WTC11 (cell line): ENCODE data around the gene CRKL. TPM values are rescaled to one million over a fixed set of nuclear protein-coding genes. Genes with fewer than 3 reads are reported as not detected.

ENCODE experiments used
- ATAC-seq: fragments of 200-7000 bp; cut with Tn5 transposase; 2 replicates; pipeline ENCODE4 v1.10.0; 2021; ENCODE audit warnings: mild to moderate bottlenecking, moderate library complexity
- CTCF ChIA-PET: fragments of 300-600 bp; sonication (Branson Sonifier 250); formaldehyde crosslinking; loops from one replicate; lab custom pipeline; 2021; ENCODE audit warnings: antibody characterized with exemption; lab: Charles Lee
- POLR2A ChIA-PET: fragments of 350-600 bp; sonication (Branson Sonifier 250); formaldehyde crosslinking; loops from one replicate; lab custom pipeline; 2021; ENCODE audit warnings: antibody characterized with exemption; lab: Charles Lee
- DNase-seq: peaks from one replicate; pipeline ENCODE4 v3.0.0; 2021; ENCODE audit warnings: low spot score
- H3K27ac Mint-ChIP-seq: 2 replicates; pipeline ENCODE4 v1.8.0; 2021; ENCODE audit warnings: mixed read lengths
- H3K27me3 Mint-ChIP-seq: 2 replicates; pipeline ENCODE4 v1.8.0; 2021; ENCODE audit warnings: low read depth, mild to moderate bottlenecking, moderate library complexity, mixed read lengths
- H3K36me3 Mint-ChIP-seq: 2 replicates; pipeline ENCODE4 v1.8.0; 2021; ENCODE audit warnings: mixed read lengths
- H3K4me1 Mint-ChIP-seq: 2 replicates; pipeline ENCODE4 v1.8.0; 2022; ENCODE audit warnings: mixed read lengths
- H3K4me3 Mint-ChIP-seq: 2 replicates; pipeline ENCODE4 v1.8.0; 2021; ENCODE audit warnings: mild to moderate bottlenecking, moderate library complexity, mixed read lengths
- H3K9me3 Mint-ChIP-seq: 2 replicates; pipeline ENCODE4 v1.8.0; 2021; ENCODE audit warnings: mixed read lengths
- JUN ChIP-seq: sonication (generic); formaldehyde crosslinking; IDR thresholded peaks from 2 replicates; pipeline ENCODE4 v1.8.0; 2023; ENCODE audit warnings: mild to moderate bottlenecking, missing genetic modification reagents
- ZNF219 ChIP-seq: sonication (generic); formaldehyde crosslinking; IDR thresholded peaks from 2 replicates; pipeline ENCODE4 v1.8.0; 2023; ENCODE audit warnings: missing genetic modification reagents, mild to moderate bottlenecking, borderline replicate concordance
- ZNF317 ChIP-seq: sonication (generic); formaldehyde crosslinking; IDR thresholded peaks from 2 replicates; pipeline ENCODE4 v1.8.1; 2023; ENCODE audit warnings: low read depth, mild to moderate bottlenecking, moderate library complexity, missing genetic modification reagents, borderline replicate concordance
- total RNA-seq: library from RNA; stranded (reverse); gene quantifications from 3 replicates; pipeline ENCODE4 v1.2.3, GENCODE V29; 2021
- TF ChIP-seq, protein P1 (sequence below): sonication (generic); formaldehyde crosslinking; IDR thresholded peaks from 2 replicates; pipeline ENCODE4 v1.8.0; 2022; ENCODE audit warnings: mild to moderate bottlenecking, missing genetic modification reagents
- TF ChIP-seq, protein P2 (sequence below): sonication (generic); formaldehyde crosslinking; IDR thresholded peaks from 2 replicates; pipeline ENCODE4 v1.8.0; 2022; ENCODE audit warnings: mild to moderate bottlenecking, missing genetic modification reagents
- TF ChIP-seq, protein P3 (sequence below): sonication (generic); formaldehyde crosslinking; conservative IDR thresholded peaks from 2 replicates; pipeline ENCODE4 v1.8.1; 2023; ENCODE audit warnings: mild to moderate bottlenecking, low read depth, missing genetic modification reagents, moderate library complexity
- TF ChIP-seq, protein P4 (sequence below): sonication (generic); formaldehyde crosslinking; IDR thresholded peaks from 2 replicates; pipeline ENCODE4 v1.8.1; 2023; ENCODE audit warnings: mild to moderate bottlenecking, missing genetic modification reagents
- TF ChIP-seq, protein P5 (sequence below): fragments of 250-450 bp; sonication (Bioruptor Pico); IDR thresholded peaks from 2 replicates; pipeline ENCODE4 v1.9.0; 2021; ENCODE audit warnings: moderate library complexity, mild to moderate bottlenecking, inconsistent platforms, borderline replicate concordance
- TF ChIP-seq, protein P6 (sequence below): sonication (generic); formaldehyde crosslinking; IDR thresholded peaks from 2 replicates; pipeline ENCODE4 v1.8.1; 2022; ENCODE audit warnings: mild to moderate bottlenecking, missing genetic modification reagents, moderate library complexity, borderline replicate concordance
- TF ChIP-seq, protein P7 (sequence below): sonication (generic); formaldehyde crosslinking; IDR thresholded peaks from 2 replicates; pipeline ENCODE4 v1.8.1; 2023; ENCODE audit warnings: mild to moderate bottlenecking, missing genetic modification reagents
- TF ChIP-seq, protein P8 (sequence below): fragments of 250-450 bp; sonication (Bioruptor Pico); IDR thresholded peaks from 2 replicates; pipeline ENCODE4 v1.8.0; 2021; ENCODE audit warnings: mild to moderate bottlenecking
- TF ChIP-seq, protein P9 (sequence below): sonication (generic); formaldehyde crosslinking; IDR thresholded peaks from 2 replicates; pipeline ENCODE4 v1.8.0; 2022; ENCODE audit warnings: mild to moderate bottlenecking, missing genetic modification reagents
- TF ChIP-seq, protein P10 (sequence below): fragments of 250-450 bp; sonication (Bioruptor Pico); IDR thresholded peaks from 2 replicates; pipeline ENCODE4 v1.9.0; 2021; ENCODE audit warnings: mild to moderate bottlenecking
- TF ChIP-seq, protein P11 (sequence below): sonication (generic); formaldehyde crosslinking; conservative IDR thresholded peaks from 2 replicates; pipeline ENCODE4 v1.8.1; 2022; ENCODE audit warnings: mild to moderate bottlenecking, missing genetic modification reagents

The CRKL gene
- total RNA-seq, 1 experiment from 2014 or later = 114 TPM

DNA sequence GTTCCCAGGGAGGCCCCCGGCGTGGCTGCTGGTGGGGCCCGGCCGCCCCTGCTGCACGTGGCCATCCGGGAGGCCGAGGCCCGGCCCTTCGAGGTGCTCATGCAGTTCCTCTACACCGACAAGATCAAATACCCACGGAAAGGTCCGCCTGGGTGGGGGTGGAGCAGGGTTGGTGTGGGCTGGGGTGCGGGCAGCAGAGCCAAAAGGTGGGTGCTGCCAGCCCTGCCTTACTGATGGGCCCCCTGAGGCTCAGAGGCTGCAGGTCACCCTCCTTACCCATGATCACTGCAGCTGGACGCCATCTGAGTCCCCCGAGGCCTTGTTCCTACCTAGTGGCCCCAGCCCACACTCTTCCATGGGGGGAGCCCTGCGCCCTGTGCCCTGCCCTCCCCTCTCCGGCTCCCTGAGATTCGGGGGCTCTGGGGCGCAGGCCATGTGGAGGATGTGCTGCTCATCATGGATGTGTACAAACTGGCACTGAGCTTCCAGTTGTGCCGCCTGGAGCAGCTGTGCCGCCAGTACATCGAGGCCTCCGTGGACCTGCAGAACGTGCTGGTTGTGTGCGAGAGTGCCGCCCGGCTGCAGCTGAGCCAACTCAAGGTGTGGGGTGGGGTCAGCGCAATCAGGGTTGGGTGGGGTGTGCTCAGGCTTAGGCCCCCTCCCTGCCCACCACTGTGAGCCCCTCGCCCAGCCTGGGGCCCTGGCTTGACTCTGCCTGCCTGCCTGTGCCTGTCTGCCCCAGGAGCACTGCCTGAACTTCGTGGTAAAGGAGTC, 77.1 kb downstream of the CRKL start:
- no peak overlapping the region for H3K27ac Mint-ChIP-seq
- no peaks in the 10 kb centered on the region for H3K9me3 Mint-ChIP-seq
- no peak for DNase-seq
- no peak for ATAC-seq
- no peak overlapping the region for H3K4me3 Mint-ChIP-seq
- TF ChIP-seq, protein P1, sequence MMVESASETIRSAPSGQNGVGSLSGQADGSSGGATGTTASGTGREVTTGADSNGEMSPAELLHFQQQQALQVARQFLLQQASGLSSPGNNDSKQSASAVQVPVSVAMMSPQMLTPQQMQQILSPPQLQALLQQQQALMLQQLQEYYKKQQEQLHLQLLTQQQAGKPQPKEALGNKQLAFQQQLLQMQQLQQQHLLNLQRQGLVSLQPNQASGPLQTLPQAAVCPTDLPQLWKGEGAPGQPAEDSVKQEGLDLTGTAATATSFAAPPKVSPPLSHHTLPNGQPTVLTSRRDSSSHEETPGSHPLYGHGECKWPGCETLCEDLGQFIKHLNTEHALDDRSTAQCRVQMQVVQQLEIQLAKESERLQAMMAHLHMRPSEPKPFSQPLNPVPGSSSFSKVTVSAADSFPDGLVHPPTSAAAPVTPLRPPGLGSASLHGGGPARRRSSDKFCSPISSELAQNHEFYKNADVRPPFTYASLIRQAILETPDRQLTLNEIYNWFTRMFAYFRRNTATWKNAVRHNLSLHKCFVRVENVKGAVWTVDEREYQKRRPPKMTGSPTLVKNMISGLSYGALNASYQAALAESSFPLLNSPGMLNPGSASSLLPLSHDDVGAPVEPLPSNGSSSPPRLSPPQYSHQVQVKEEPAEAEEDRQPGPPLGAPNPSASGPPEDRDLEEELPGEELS = no peak
- TF ChIP-seq, protein P2, sequence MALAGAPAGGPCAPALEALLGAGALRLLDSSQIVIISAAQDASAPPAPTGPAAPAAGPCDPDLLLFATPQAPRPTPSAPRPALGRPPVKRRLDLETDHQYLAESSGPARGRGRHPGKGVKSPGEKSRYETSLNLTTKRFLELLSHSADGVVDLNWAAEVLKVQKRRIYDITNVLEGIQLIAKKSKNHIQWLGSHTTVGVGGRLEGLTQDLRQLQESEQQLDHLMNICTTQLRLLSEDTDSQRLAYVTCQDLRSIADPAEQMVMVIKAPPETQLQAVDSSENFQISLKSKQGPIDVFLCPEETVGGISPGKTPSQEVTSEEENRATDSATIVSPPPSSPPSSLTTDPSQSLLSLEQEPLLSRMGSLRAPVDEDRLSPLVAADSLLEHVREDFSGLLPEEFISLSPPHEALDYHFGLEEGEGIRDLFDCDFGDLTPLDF = no peak
- TF ChIP-seq, protein P3, sequence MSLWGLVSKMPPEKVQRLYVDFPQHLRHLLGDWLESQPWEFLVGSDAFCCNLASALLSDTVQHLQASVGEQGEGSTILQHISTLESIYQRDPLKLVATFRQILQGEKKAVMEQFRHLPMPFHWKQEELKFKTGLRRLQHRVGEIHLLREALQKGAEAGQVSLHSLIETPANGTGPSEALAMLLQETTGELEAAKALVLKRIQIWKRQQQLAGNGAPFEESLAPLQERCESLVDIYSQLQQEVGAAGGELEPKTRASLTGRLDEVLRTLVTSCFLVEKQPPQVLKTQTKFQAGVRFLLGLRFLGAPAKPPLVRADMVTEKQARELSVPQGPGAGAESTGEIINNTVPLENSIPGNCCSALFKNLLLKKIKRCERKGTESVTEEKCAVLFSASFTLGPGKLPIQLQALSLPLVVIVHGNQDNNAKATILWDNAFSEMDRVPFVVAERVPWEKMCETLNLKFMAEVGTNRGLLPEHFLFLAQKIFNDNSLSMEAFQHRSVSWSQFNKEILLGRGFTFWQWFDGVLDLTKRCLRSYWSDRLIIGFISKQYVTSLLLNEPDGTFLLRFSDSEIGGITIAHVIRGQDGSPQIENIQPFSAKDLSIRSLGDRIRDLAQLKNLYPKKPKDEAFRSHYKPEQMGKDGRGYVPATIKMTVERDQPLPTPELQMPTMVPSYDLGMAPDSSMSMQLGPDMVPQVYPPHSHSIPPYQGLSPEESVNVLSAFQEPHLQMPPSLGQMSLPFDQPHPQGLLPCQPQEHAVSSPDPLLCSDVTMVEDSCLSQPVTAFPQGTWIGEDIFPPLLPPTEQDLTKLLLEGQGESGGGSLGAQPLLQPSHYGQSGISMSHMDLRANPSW = no peak
- TF ChIP-seq, protein P4, sequence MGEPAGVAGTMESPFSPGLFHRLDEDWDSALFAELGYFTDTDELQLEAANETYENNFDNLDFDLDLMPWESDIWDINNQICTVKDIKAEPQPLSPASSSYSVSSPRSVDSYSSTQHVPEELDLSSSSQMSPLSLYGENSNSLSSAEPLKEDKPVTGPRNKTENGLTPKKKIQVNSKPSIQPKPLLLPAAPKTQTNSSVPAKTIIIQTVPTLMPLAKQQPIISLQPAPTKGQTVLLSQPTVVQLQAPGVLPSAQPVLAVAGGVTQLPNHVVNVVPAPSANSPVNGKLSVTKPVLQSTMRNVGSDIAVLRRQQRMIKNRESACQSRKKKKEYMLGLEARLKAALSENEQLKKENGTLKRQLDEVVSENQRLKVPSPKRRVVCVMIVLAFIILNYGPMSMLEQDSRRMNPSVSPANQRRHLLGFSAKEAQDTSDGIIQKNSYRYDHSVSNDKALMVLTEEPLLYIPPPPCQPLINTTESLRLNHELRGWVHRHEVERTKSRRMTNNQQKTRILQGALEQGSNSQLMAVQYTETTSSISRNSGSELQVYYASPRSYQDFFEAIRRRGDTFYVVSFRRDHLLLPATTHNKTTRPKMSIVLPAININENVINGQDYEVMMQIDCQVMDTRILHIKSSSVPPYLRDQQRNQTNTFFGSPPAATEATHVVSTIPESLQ (CRISPR knock-in tag) = no peak
- TF ChIP-seq ZNF317 (CRISPR knock-in tag) = no peak
- TF ChIP-seq, protein P5, sequence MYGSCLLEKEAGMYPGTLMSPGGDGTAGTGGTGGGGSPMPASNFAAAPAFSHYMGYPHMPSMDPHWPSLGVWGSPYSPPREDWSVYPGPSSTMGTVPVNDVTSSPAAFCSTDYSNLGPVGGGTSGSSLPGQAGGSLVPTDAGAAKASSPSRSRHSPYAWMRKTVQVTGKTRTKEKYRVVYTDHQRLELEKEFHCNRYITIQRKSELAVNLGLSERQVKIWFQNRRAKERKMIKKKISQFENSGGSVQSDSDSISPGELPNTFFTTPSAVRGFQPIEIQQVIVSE = no peak
- TF ChIP-seq, protein P6, sequence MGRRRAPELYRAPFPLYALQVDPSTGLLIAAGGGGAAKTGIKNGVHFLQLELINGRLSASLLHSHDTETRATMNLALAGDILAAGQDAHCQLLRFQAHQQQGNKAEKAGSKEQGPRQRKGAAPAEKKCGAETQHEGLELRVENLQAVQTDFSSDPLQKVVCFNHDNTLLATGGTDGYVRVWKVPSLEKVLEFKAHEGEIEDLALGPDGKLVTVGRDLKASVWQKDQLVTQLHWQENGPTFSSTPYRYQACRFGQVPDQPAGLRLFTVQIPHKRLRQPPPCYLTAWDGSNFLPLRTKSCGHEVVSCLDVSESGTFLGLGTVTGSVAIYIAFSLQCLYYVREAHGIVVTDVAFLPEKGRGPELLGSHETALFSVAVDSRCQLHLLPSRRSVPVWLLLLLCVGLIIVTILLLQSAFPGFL (CRISPR knock-in tag) = no peak
- TF ChIP-seq, all 79 proteins: peak for 0
- H3K36me3 Mint-ChIP-seq = no peaks in the 10 kb centered on the region
- ChIA-PET POLR2A (no interaction called here), CTCF (interaction anchor here (1.3 kb wide), 1 partner anchor 12 kb away, joined by 3 read pairs; the partner anchor contains the start of gene LZTR1)
- H3K27me3 Mint-ChIP-seq = no peaks in the 10 kb centered on the region
- H3K4me1 Mint-ChIP-seq = no peaks in the 10 kb centered on the region

DNA sequence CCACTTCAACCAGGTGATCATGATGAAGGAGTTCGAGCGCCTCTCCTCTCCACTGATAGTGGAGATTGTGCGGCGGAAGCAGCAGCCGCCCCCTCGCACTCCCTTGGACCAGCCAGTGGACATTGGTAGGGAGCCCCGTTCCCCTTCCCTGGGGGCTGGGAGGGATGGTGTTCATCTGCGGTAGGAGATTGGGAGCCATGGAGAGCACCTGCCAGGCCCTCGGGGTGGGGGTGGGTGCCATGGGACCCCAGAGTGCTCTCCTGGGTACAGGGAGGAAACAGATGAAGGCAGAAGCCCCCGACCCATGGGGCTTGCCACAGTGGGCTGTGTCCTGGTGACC, 77.7 kb downstream of the CRKL start:
- no peak for DNase-seq
- Mint-ChIP-seq H3K4me1 (no peaks in the 10 kb centered on the region), H3K36me3 (no peaks in the 10 kb centered on the region), H3K27ac (no peak overlapping the region), H3K27me3 (no peaks in the 10 kb centered on the region), H3K9me3 (no peaks in the 10 kb centered on the region), H3K4me3 (no peak overlapping the region)
- ChIA-PET CTCF (no interaction called here), POLR2A (no interaction called here)
- ATAC-seq = no peak
- TF ChIP-seq, protein P7, sequence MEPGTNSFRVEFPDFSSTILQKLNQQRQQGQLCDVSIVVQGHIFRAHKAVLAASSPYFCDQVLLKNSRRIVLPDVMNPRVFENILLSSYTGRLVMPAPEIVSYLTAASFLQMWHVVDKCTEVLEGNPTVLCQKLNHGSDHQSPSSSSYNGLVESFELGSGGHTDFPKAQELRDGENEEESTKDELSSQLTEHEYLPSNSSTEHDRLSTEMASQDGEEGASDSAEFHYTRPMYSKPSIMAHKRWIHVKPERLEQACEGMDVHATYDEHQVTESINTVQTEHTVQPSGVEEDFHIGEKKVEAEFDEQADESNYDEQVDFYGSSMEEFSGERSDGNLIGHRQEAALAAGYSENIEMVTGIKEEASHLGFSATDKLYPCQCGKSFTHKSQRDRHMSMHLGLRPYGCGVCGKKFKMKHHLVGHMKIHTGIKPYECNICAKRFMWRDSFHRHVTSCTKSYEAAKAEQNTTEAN (CRISPR knock-in tag) = no peak
- TF ChIP-seq, protein P6 (CRISPR knock-in tag) = no peak
- TF ChIP-seq ZNF219 (CRISPR knock-in tag) (no peak), JUN (CRISPR knock-in tag) (no peak)
- TF ChIP-seq, protein P8, sequence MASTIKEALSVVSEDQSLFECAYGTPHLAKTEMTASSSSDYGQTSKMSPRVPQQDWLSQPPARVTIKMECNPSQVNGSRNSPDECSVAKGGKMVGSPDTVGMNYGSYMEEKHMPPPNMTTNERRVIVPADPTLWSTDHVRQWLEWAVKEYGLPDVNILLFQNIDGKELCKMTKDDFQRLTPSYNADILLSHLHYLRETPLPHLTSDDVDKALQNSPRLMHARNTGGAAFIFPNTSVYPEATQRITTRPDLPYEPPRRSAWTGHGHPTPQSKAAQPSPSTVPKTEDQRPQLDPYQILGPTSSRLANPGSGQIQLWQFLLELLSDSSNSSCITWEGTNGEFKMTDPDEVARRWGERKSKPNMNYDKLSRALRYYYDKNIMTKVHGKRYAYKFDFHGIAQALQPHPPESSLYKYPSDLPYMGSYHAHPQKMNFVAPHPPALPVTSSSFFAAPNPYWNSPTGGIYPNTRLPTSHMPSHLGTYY (CRISPR knock-in tag) = no peak
- TF ChIP-seq, protein P9, sequence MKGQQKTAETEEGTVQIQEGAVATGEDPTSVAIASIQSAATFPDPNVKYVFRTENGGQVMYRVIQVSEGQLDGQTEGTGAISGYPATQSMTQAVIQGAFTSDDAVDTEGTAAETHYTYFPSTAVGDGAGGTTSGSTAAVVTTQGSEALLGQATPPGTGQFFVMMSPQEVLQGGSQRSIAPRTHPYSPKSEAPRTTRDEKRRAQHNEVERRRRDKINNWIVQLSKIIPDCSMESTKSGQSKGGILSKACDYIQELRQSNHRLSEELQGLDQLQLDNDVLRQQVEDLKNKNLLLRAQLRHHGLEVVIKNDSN (CRISPR knock-in tag) = no peak
- TF ChIP-seq, protein P10, sequence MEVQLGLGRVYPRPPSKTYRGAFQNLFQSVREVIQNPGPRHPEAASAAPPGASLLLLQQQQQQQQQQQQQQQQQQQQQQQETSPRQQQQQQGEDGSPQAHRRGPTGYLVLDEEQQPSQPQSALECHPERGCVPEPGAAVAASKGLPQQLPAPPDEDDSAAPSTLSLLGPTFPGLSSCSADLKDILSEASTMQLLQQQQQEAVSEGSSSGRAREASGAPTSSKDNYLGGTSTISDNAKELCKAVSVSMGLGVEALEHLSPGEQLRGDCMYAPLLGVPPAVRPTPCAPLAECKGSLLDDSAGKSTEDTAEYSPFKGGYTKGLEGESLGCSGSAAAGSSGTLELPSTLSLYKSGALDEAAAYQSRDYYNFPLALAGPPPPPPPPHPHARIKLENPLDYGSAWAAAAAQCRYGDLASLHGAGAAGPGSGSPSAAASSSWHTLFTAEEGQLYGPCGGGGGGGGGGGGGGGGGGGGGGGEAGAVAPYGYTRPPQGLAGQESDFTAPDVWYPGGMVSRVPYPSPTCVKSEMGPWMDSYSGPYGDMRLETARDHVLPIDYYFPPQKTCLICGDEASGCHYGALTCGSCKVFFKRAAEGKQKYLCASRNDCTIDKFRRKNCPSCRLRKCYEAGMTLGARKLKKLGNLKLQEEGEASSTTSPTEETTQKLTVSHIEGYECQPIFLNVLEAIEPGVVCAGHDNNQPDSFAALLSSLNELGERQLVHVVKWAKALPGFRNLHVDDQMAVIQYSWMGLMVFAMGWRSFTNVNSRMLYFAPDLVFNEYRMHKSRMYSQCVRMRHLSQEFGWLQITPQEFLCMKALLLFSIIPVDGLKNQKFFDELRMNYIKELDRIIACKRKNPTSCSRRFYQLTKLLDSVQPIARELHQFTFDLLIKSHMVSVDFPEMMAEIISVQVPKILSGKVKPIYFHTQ (CRISPR knock-in tag) = no peak
- TF ChIP-seq, protein P11, sequence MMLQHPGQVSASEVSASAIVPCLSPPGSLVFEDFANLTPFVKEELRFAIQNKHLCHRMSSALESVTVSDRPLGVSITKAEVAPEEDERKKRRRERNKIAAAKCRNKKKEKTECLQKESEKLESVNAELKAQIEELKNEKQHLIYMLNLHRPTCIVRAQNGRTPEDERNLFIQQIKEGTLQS (CRISPR knock-in tag) = no peak
